Stimulated activated CD4-positive, alpha-beta T cell treated with anti-CD3 and anti-CD28 coated beads, Interleukin-15, amount 100 ng/mL, for 48 hours (primary cell): ENCODE measurements around the gene SLC25A36.

Experiments
- DNase-seq, 2 donors: peaks; one replicate each; pipeline ENCODE4 v3.0.0-alpha.2; 2020; ENCODE audit warnings: low read depth in 2 of 2

Gene SLC25A36

GRCh38 chr3:140941434-140942220, at the start of gene SLC25A36:
Gene SLC25A36 (plus strand): TSS chr3:140941836. CDS start chr3:140942055, 219 bp downstream.
- DNase-seq, result peak; percentile 94 to 95

- DNase-seq, result no peak
Observed at GRCh38 chr3:140896997-140897396, 44.6 kb upstream of the SLC25A36 start.

- DNase-seq, result no peak
Observed at GRCh38 chr3:140898340-140899180, 43.1 kb upstream of the SLC25A36 start.

- no peak for DNase-seq
Observed at GRCh38 chr3:140899363-140899762, 42.3 kb upstream of the SLC25A36 start.

- DNase-seq, result no peak
Observed at GRCh38 chr3:140902791-140903190, 38.8 kb upstream of the SLC25A36 start.

GRCh38 chr3:140903196-140903595, 38.4 kb upstream of the SLC25A36 start:
- DNase-seq, result no peak

GRCh38 chr3:140904521-140904920, 37.1 kb upstream of the SLC25A36 start:
- DNase-seq, result no peak

GRCh38 chr3:140905559-140905958, 36.1 kb upstream of the SLC25A36 start:
- no peak for DNase-seq

- DNase-seq, result no peak
Observed at GRCh38 chr3:140906785-140907184, 34.9 kb upstream of the SLC25A36 start.

- DNase-seq, result no peak
Observed at GRCh38 chr3:140910860-140911259, 30.8 kb upstream of the SLC25A36 start.

GRCh38 chr3:140911822-140912221, 29.8 kb upstream of the SLC25A36 start:
- no peak for DNase-seq

- no peak for DNase-seq
Observed at GRCh38 chr3:140913728-140914127, 27.9 kb upstream of the SLC25A36 start.

GRCh38 chr3:140914384-140914945, 27.2 kb upstream of the SLC25A36 start:
- no peak for DNase-seq

GRCh38 chr3:140916603-140917002, 25.0 kb upstream of the SLC25A36 start:
- DNase-seq, result no peak

GRCh38 chr3:140917772-140918171, 23.9 kb upstream of the SLC25A36 start:
- no peak for DNase-seq

- DNase-seq, result no peak
Observed at GRCh38 chr3:140920029-140920428, 21.6 kb upstream of the SLC25A36 start.

GRCh38 chr3:140922634-140923033, 19.0 kb upstream of the SLC25A36 start:
- DNase-seq, result no peak

- DNase-seq, result no peak
Observed at GRCh38 chr3:140924097-140924873, 17.4 kb upstream of the SLC25A36 start.

GRCh38 chr3:140927279-140928069, 14.2 kb upstream of the SLC25A36 start:
- DNase-seq, result no peak

GRCh38 chr3:140929446-140929845, 12.2 kb upstream of the SLC25A36 start:
- DNase-seq, result no peak

- no peak for DNase-seq
Observed at GRCh38 chr3:140931016-140931454, 10.6 kb upstream of the SLC25A36 start.
